ENCODE data around the gene CFAP99.

DNA sequence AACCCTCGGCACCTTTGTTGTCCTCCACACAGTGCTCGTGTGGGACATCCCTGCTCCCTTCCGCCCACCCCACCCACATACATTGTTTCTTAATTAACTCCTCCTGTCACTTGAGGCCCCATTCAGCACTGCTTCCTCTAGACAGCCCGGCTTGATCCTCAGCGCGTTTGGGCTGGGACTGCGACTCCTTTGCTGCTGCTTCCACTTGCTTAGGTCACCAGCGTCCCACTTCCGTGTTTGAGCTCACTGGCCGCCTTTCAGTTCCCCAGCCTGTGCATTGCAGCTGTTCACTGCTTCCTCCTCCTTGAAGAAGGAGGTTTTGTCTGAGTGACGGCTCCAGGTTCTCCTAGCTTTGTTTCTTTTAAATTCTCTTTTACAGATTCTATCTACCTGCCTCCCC, 66.2 kb downstream of the CFAP99 start:
- TF ChIP-seq, protein P1, sequence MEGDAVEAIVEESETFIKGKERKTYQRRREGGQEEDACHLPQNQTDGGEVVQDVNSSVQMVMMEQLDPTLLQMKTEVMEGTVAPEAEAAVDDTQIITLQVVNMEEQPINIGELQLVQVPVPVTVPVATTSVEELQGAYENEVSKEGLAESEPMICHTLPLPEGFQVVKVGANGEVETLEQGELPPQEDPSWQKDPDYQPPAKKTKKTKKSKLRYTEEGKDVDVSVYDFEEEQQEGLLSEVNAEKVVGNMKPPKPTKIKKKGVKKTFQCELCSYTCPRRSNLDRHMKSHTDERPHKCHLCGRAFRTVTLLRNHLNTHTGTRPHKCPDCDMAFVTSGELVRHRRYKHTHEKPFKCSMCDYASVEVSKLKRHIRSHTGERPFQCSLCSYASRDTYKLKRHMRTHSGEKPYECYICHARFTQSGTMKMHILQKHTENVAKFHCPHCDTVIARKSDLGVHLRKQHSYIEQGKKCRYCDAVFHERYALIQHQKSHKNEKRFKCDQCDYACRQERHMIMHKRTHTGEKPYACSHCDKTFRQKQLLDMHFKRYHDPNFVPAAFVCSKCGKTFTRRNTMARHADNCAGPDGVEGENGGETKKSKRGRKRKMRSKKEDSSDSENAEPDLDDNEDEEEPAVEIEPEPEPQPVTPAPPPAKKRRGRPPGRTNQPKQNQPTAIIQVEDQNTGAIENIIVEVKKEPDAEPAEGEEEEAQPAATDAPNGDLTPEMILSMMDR (IDR thresholded peaks at IDR 0.05): no peak
- TF ChIP-seq POLR2AphosphoS5 (IDR thresholded peaks at IDR 0.05; ENCODE audit: low read depth, low read length) (no peak), TCF7L2 (IDR thresholded peaks at IDR 0.05; ENCODE audit: low read depth, low read length) (no peak), SIN3A (IDR thresholded peaks at IDR 0.05; ENCODE audit: borderline replicate concordance, insufficient read depth, low read depth, low read length) (no peak)
- TF ChIP-seq, protein P2, sequence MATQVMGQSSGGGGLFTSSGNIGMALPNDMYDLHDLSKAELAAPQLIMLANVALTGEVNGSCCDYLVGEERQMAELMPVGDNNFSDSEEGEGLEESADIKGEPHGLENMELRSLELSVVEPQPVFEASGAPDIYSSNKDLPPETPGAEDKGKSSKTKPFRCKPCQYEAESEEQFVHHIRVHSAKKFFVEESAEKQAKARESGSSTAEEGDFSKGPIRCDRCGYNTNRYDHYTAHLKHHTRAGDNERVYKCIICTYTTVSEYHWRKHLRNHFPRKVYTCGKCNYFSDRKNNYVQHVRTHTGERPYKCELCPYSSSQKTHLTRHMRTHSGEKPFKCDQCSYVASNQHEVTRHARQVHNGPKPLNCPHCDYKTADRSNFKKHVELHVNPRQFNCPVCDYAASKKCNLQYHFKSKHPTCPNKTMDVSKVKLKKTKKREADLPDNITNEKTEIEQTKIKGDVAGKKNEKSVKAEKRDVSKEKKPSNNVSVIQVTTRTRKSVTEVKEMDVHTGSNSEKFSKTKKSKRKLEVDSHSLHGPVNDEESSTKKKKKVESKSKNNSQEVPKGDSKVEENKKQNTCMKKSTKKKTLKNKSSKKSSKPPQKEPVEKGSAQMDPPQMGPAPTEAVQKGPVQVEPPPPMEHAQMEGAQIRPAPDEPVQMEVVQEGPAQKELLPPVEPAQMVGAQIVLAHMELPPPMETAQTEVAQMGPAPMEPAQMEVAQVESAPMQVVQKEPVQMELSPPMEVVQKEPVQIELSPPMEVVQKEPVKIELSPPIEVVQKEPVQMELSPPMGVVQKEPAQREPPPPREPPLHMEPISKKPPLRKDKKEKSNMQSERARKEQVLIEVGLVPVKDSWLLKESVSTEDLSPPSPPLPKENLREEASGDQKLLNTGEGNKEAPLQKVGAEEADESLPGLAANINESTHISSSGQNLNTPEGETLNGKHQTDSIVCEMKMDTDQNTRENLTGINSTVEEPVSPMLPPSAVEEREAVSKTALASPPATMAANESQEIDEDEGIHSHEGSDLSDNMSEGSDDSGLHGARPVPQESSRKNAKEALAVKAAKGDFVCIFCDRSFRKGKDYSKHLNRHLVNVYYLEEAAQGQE (IDR thresholded peaks at IDR 0.05; ENCODE audit: insufficient read depth in 1 of 2, low read depth in 2 of 2, low read length in 1 of 2): no peak

Measured in Panc1 (cell line).